Tibial nerve (tissue), 4 donors: Measurements from ENCODE around the gene FBLL1. TPM values are rescaled to one million over a fixed set of nuclear protein-coding genes. Genes with fewer than 3 reads are reported as not detected.
"Not testable (repeated sequence)": the region's sequence is repeated elsewhere in the genome, so short reads cannot be mapped to it uniquely, and the experiment has no call there.

Experiments used
- DNase-seq, 2 donors: peaks; one replicate each; pipeline ENCODE4 v3.0.0-alpha.2; 2019; ENCODE audit warnings: low spot score in 2 of 2
- H3K27ac ChIP-seq, 4 donors: fragments of 200-600 bp; sonication (generic) in 3 of 4; one replicate each; pipeline ENCODE4 v1.5.1; 2017 to 2019; ENCODE audit warnings: mild to moderate bottlenecking in 1 of 4
- H3K27me3 ChIP-seq, 2 donors: fragments of 200-600 bp; sonication (generic) in 1 of 2; one replicate each; pipeline versions ENCODE4 v1.5.1 to v1.6.0; 2017 to 2019
- H3K36me3 ChIP-seq, 3 donors: fragments of 200-600 bp; sonication (generic); one replicate each; pipeline ENCODE4 v1.5.1; 2018 to 2019
- H3K4me1 ChIP-seq, 4 donors: fragments of 200-600 bp; sonication (generic) in 3 of 4; one replicate each; pipeline ENCODE4 v1.5.1; 2017 to 2019
- H3K4me3 ChIP-seq, 4 donors: fragments of 200-600 bp; sonication (generic) in 3 of 4; one replicate each; pipeline ENCODE4 v1.5.1; 2017 to 2019; ENCODE audit warnings: mild to moderate bottlenecking in 1 of 4, moderate library complexity in 1 of 4
- H3K9me3 ChIP-seq, 4 donors: fragments of 200-600 bp; sonication (generic) in 3 of 4; one replicate each; pipeline ENCODE4 v1.5.1; 2017 to 2019
- CTCF ChIP-seq, 5 experiments: fragments of 200-600 bp in 3 of 5; fragments of 450-650 bp in 2 of 5; sonication (generic) in 3 of 5; IDR thresholded peaks; one replicate each; pipeline ENCODE4 v1.5.1; 2016 to 2019; ENCODE audit warnings: antibody characterized with exemption in 5 of 5, mild to moderate bottlenecking in 3 of 5, moderate library complexity in 2 of 5
- EP300 ChIP-seq, 2 donors: sonication (generic); formaldehyde crosslinking; IDR thresholded peaks; one replicate each; pipeline ENCODE4 v1.6.1; 2017; ENCODE audit warnings: antibody characterized with exemption in 2 of 2, mild to moderate bottlenecking in 1 of 2
- POLR2A ChIP-seq, 2 donors: fragments of 450-650 bp; IDR thresholded peaks; one replicate each; pipeline ENCODE4 v1.6.1; 2017; ENCODE audit warnings: antibody characterized with exemption in 2 of 2, mild to moderate bottlenecking in 2 of 2, moderate library complexity in 2 of 2
- WGBS, 2 donors: methylation state at CpG; one replicate each; pipeline ENCODE4 v1.1.5; 2018; 5-methylcytosine and 5-hydroxymethylcytosine counted together
- total RNA-seq, 4 donors: library from RNA; depleted of rRNA; stranded (reverse); fragments of >200 nt; gene quantifications; one replicate each; pipeline ENCODE4 v1.1.0, GENCODE V29; 2016

The FBLL1 gene
- total RNA-seq, 4 donors from 2014 or later, result not detected

GRCh38 chr5:168530621-168531150 is 1.6 kb downstream of the FBLL1 start:
- H3K27me3 ChIP-seq, result peaks cover 0 to 39% of the 10 kb centered on the region in 2 donors
- WGBS, 2 donors, result 65 to 71% methylated on average over 4 of the region's 4 CpGs

GRCh38 chr5:168531191-168531590 is 2.1 kb downstream of the FBLL1 start:
- H3K27me3 ChIP-seq, result peaks cover 0 to 39% of the 10 kb centered on the region in 2 donors
- H3K4me1 ChIP-seq, result peaks cover 0 to 10% (median 3%) of the 10 kb centered on the region in 4 donors
- no peak overlapping the region for H3K27ac ChIP-seq
- H3K9me3 ChIP-seq, result peaks cover 0 to 3% (median 0%) of the 10 kb centered on the region in 4 donors
- H3K36me3 ChIP-seq, result no peaks in the 10 kb centered on the region
- H3K4me3 ChIP-seq, result no peak overlapping the region
- no peak for DNase-seq
- TF ChIP-seq EP300 (IDR thresholded peaks at IDR 0.05), result no peak
- TF ChIP-seq POLR2A (IDR thresholded peaks at IDR 0.05), result no peak
- WGBS, 2 donors, result 77 to 78% methylated on average over 5 of the region's 5 CpGs

More at GRCh38 chr5:168530621-168531150, 1.6 kb downstream of the FBLL1 start:
- peaks cover 0 to 3% (median 0%) of the 10 kb centered on the region in 4 donors for H3K9me3 ChIP-seq
- no peak for TF ChIP-seq POLR2A (IDR thresholded peaks at IDR 0.05)
- TF ChIP-seq EP300 (IDR thresholded peaks at IDR 0.05), result no peak
- TF ChIP-seq CTCF (IDR thresholded peaks at IDR 0.05), result no peak
- H3K4me3 ChIP-seq, result no peak overlapping the region
- H3K36me3 ChIP-seq, result no peaks in the 10 kb centered on the region
- H3K4me1 ChIP-seq, result peaks cover 0 to 10% (median 3%) of the 10 kb centered on the region in 4 donors
- no peak overlapping the region for H3K27ac ChIP-seq
- no peak for DNase-seq

GRCh38 chr5:168531987-168532864 is 3.1 kb downstream of the FBLL1 start:
- Histone ChIP-seq H3K4me3 (no peak overlapping the region), H3K27ac (no peak overlapping the region), H3K9me3 (peaks cover 0 to 3% (median 0%) of the 10 kb centered on the region in 4 donors), H3K27me3 (peaks cover 0 to 39% of the 10 kb centered on the region in 2 donors), H3K4me1 (peaks cover 0 to 10% (median 3%) of the 10 kb centered on the region in 4 donors), H3K36me3 (no peaks in the 10 kb centered on the region)
- DNase-seq, result no peak
- WGBS, 2 donors, result 70 to 71% methylated on average over 6 of the region's 6 CpGs
- no peak for TF ChIP-seq CTCF (IDR thresholded peaks at IDR 0.05)
- no peak for TF ChIP-seq EP300 (IDR thresholded peaks at IDR 0.05)
- no peak for TF ChIP-seq POLR2A (IDR thresholded peaks at IDR 0.05)

DNA sequence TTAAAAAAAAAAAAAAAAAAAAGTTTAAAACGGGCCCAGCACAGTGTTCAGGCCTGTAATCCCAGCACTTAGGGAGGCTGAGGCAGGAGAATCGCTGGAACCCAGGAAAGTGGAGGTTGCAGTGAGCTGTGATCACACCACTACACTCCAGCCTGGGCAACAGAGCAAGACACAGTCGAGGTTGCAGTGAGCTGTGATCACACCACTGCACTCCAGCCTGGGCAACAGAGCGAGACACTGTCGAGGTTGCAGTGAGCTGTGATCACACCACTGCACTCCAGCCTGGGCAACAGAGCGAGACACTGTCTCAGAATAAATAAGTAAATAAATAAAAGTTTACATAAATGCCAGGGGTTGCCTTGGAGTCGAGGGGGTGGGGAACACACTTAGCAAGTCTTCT is 5.2 kb downstream of the FBLL1 start:
- H3K27ac ChIP-seq, DNase-seq, H3K4me3 ChIP-seq, H3K36me3 ChIP-seq, H3K4me1 ChIP-seq, H3K9me3 ChIP-seq: not testable (repeated sequence)
- peaks cover 0 to 33% of the 10 kb centered on the region in 2 donors for H3K27me3 ChIP-seq
- 81 to 91% methylated on average over 7 of the region's 7 CpGs for WGBS, 2 donors

GRCh38 chr5:168537176-168537575 is 8.1 kb downstream of the FBLL1 start:
- Histone ChIP-seq H3K36me3 (no peaks in the 10 kb centered on the region), H3K4me1 (no peaks in the 10 kb centered on the region), H3K27me3 (peaks cover 0 to 7% of the 10 kb centered on the region in 2 donors), H3K4me3 (no peak overlapping the region), H3K27ac (no peak overlapping the region), H3K9me3 (no peaks in the 10 kb centered on the region)
- no peak for TF ChIP-seq EP300 (IDR thresholded peaks at IDR 0.05)
- no peak for TF ChIP-seq CTCF (IDR thresholded peaks at IDR 0.05)
- no peak for TF ChIP-seq POLR2A (IDR thresholded peaks at IDR 0.05)
- DNase-seq, result no peak
- WGBS, 2 donors, result 56 to 75% methylated on average over 2 of the region's 2 CpGs

DNA sequence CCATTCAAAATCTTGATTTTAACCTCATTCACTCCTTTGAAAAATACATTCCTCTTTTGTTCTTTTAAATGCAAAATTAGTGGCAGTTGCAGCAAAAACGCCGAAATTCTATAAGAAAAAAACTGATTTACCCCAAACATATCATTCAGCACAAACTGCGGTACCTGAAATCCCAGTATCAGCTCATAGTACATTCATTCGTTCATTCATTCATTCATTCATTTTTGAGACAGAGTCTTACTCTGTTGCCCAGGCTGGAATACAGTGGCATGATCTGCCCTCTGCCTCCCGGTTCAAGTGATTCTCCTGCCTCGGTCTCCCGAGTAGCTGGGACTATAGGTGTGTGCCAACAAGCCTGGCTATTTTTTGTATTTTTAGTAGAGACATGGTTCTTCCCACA is 20.4 kb downstream of the FBLL1 start:
- TF ChIP-seq POLR2A (IDR thresholded peaks at IDR 0.05) (no peak), CTCF (IDR thresholded peaks at IDR 0.05) (no peak), EP300 (IDR thresholded peaks at IDR 0.05) (no peak)
- Histone ChIP-seq H3K36me3 (peaks cover 0 to 67% (median 0%) of the 10 kb centered on the region in 3 donors), H3K4me3 (no peak overlapping the region), H3K4me1 (peaks cover 0 to 8% (median 0%) of the 10 kb centered on the region in 4 donors), H3K27ac (no peak overlapping the region), H3K9me3 (no peaks in the 10 kb centered on the region), H3K27me3 (no peaks in the 10 kb centered on the region)
- no peak for DNase-seq
- WGBS, 2 donors, result 93 to 95% methylated on average over 7 of the region's 7 CpGs
